Measurements from ENCODE around the gene GPX4.

The GPX4 gene

GRCh38 chr19:1068009-1069001, 35.5 kb upstream of the GPX4 start:
- DNase-seq, result no peak

DNA sequence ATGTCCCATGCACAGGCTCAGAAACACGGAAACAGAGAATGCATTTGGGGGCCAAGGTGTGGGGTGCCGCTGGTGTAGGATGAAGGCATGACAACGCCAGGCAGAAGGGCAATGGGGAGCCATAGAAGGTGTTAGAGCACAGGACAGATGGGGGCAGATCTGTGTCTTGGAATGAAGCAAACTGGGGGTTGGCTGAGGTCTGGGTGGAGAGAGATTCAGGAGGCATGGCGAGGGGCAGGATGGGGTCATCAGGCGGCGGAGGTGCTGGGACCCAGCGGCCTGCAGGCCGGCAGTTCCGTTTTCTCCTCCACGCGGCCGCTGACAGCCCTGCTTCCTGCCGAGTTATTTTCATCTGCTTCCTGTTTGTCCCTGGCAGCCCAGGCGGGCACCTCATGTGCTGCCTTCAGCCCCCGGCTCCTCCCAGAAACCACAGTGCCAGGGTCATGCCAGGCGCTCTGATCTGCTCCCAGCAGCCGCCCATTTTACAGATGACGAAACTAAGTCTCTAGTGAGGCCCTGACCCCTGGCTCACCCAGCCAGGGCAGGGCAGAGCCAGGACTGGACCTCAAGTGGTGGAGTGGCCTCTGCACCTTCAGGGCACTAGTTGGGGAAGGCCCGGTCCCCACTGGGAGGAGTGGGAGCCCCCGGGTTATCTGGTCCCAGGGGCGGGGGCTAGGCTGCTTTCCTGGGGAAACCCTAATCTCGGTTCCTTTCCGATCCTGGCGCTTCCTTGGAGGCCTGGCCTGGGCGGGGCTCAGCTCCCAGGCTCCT, 34.6 kb upstream of the GPX4 start:
- DNase-seq, result no peak

DNA sequence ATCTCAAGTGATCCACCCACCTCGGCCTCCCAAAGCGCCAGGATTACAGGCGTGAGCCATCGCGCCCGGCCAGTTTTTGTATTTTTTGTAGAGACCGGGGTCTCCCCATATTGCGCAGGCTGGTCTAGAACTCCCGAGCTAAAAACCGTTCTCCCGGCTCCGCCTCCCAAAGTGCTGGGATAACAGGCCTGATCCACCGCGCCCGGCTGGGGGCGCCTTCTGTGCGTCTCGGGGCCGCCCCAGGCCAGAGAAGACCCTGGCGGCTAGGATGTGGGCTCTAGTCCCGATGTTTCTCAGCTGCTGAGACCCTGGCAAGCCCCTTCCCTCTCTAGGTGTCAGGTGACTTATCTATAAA, 33.2 kb upstream of the GPX4 start:
- DNase-seq, result no peak

DNA sequence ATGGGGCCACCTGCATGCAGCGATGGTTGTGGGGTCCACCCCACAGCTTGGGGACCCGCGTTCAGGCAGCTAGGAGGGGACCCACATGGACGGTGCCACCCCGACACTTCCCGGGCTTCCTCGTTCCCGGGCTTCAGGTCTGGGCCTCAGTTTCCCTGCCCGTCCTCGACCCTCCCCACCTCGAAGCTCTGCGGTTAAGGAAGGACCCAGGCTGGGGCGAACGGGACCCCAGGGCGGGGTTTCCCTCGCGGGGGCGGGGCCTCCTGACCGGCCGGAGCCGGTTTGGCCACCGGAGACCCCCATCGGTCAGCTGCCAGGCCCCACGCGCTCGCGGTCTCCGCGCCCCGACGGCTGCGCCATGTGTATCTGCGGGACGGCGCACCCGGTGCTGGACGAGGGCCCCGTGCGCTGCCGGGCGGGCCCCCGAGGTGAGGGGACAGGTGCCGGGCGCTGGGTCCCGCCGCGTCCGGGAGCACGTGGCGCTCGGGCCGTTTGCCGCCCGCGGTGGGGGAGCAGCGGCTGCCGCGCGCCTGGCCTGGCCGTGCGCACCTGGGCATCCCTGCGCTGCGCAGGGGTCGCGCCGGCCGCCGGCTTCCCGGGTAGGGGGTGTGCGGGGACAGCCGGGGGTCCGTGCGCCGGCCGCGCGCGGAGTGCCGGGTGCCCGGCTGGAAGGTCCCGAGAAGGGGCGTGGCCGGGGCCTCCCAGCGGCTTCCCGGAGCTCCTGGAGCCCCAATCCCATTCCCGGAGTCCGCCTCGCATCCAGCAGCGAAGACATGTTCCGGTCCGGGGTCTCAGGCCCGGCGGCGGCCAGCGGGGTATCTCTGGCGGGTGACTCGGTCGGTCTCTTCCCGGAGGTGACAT, 32.6 kb upstream of the GPX4 start:
- peak in 1 of 3 experiments; percentile 46 for DNase-seq

GRCh38 chr19:1072371-1073015, 31.3 kb upstream of the GPX4 start:
- no peak for DNase-seq

DNA sequence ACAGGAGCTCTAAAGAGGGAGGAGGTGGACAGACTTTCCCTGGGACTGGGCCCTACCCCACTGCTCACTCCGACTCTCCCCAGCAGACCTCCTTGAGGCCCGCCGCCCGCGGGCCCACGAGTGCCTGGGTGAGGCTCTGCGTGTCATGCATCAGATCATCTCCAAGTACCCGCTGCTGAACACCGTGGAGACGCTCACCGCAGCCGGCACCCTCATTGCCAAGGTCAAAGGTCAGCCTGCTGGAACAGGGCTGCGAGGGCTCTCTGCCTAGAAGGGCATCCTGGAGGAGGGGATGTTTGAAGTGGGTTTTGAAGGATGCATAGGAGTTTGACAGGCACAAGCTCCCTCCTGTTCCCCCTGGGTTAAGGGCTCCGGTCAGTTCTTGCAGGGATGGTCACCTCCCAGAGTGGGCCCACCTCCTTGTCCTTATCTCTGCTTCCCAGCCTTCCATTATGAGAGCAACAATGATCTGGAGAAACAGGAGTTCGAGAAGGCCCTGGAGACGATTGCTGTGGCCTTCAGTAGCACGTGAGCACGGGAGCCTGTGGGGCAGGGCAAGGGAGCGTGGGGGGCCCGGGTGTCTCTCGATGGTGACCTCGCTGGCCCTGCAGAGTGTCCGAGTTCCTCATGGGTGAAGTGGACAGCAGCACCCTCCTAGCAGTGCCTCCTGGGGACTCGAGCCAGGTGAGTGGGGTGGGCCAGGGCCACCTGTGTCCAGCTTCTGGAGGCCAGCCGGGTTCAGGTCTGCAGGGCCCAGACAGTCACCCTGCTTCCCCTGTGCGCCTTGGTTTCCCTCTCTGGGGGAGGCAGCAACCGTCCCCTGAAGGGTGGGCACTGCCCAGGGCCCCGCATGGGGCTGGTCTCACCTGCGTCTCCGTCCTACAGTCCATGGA, 30.5 kb upstream of the GPX4 start:
- peak in 1 of 3 experiments; percentile 60 for DNase-seq

DNA sequence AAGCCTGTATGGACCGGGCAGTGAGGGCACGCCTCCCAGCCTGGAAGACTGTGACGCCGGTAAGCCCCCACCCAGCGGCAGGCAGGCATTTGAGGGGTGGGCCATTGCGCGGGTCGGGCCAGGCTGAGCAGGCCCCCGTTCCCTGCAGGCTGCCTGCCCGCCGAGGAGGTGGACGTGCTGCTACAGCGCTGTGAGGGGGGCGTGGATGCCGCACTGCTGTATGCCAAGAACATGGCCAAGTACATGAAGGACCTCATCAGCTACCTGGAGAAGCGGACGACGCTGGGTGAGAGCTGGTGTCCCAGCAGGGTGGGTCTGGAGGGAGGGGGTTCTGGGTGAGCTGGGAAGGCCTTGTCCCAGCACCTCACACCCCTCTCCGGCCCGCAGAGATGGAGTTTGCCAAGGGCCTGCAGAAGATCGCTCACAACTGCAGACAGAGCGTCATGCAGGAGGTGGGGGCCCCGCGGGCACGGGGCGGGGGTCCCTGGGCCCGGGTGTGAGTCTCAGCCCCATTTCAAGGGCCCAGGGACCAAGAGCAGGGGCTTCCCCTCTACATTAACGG, 29.8 kb upstream of the GPX4 start:
- DNase-seq, result no peak

GRCh38 chr19:1074544-1075283, 29.1 kb upstream of the GPX4 start:
- peak; percentile 95 to 98 (median 96) for DNase-seq

GRCh38 chr19:1076046-1076386, 27.8 kb upstream of the GPX4 start:
- no peak for DNase-seq

GRCh38 chr19:1076951-1077350, 26.8 kb upstream of the GPX4 start:
- DNase-seq, result no peak

DNA sequence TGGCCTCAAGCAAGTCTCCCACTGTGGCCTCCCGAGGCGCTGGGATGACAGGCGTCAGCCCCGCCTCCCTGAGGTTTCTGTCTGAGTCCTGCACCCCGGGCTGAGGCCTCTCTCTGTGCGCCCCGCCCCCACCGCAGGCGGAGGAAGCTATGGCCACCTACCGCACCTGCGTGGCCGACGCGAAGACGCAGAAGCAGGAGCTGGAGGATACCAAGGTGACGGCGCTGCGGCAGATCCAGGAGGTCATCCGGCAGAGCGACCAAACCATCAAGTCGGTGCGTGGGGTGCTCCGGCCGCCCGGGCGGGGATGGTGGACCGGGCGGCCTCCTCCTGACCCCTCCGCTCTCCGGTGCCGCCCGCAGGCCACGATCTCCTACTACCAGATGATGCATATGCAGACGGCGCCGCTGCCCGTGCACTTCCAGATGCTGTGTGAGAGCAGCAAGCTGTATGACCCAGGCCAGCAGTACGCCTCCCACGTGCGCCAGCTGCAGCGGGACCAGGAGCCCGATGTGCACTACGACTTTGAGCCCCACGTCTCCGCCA, 24.2 kb upstream of the GPX4 start:
- DNase-seq, result no peak

DNA sequence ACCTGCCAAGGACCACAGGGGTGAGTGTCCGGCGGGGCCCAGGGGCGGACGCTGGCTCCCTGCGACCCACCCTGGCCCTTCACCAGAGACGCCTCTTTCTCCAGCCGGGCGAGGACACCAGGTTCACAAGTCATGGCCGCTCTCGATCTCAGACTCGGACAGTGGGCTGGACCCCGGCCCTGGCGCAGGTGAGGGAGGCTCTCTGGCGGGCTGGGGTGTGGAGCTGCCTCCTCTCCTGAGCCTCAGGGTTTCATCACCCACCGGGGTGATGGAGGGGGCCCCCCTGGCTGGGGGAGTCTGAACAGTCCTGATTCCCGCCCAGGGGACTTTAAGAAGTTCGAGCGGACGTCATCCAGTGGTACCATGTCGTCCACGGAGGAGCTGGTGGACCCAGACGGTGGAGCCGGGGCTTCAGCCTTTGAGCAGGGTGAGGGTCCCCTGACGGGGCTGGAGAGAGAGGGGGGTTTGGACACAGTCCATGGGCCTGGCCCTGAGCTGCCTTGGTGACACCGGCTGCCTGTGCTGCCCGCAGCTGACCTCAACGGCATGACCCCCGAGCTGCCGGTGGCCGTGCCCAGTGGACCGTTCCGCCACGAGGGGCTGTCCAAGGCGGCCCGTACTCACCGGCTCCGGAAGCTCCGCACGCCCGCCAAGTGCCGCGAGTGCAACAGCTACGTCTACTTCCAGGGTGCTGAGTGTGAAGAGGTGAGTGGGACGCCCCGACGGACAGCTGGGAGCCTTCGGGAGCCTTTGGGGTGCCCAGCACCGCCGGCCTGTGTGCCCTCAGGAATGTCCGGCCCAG, 23.2 kb upstream of the GPX4 start:
- no peak for DNase-seq

GRCh38 chr19:1081301-1082164, 22.3 kb upstream of the GPX4 start:
- peak; percentile 67 to 96 (median 93) for DNase-seq

DNA sequence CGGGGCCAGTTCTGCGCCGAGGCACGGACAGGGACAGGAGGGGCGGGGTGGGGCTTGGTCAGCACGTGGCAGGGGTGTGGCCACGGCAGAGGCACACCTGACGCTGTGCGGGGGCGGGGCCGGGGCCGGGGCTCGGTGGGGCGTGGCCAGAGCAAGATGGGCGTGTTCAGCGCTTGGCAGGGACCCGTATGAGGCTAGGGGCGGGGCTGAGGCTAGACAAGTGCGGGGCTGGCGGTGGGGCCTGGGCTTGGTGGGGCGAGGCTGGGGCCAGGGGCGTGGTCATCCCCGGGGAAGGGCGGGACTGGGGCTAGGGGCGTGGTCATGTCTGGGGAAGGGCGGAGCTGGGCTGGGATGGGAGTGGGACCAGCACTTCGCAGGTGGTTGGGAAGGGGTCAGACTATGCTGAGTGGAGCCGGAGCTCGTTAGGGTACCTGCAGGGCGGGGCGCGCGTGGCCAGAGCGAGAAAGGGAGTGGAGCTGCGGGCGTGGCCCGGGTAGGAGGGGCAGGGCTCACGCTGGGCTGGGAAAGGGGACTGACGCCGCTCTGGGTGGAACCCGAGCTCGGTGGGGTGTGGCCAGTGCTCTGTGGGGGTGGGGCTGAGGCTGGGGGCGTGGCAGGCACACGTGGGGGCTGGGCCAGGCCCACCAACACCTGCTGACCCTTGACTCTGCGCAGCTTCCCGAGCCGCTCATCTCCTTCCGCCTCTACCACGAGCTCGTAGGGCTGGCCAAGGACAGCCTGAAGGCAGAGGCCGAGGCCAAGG, 21.4 kb upstream of the GPX4 start:
- DNase-seq, result peak; percentile 98 to 100 (median 100)

DNA sequence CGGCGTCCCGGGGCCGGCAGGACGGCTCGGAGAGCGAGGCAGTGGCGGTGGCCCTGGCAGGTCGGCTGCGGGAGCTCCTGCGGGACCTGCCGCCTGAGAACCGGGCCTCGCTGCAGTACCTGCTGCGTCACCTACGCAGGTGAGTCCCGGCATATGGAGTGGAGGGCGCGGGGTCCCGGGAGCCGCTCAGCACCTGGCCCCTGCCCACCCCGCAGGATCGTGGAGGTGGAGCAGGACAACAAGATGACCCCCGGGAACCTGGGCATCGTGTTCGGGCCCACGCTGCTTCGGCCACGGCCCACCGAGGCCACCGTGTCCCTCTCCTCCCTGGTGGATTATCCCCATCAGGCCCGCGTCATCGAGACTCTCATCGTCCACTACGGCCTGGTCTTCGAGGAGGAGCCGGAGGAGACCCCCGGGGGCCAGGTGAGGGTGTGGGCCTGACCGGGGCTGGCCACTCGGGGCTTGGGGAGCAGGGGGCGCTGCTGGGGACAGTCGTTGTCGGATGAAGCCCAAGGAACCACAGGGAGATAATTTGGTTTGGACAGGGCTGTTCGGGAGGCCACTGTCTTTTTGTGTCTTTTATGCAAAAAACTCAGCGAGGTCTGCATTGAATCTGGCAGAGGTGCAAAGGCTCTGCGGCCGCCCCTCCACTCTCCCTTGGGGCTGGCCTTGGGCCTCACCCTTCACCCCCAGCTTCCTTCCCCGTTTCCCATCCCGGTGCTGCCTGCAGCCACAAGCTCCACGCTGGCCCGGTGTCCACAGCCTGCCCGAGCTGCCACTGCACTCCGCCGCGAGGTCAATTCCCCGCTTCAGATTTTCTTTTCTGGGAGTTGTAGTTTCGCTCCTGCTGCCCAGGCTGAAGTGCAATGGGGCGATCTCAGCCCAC, 20.6 kb upstream of the GPX4 start:
- DNase-seq, result peak in 2 of 3 experiments; percentile 61 to 78

Measured in NCI-H1417 (cell line).